Stimulated activated effector memory CD8-positive, alpha-beta T cell treated with anti-CD3 and anti-CD28 coated beads, Interleukin-12 subunit alpha, Interleukin-12 subunit beta, amount 100 ng/mL, for 72 hours (primary cell): ENCODE data around the gene ZNF91.
"Not testable (repeated sequence)": the region's sequence is repeated elsewhere in the genome, so short reads cannot be mapped to it uniquely, and the experiment has no call there.

ENCODE experiments used
- ATAC-seq: fragments of 150-1000 bp; cut with Tn5 transposase; 2 replicates; pipeline ENCODE4 v1.10.0; 2021
- DNase-seq, 2 donors: peaks; one replicate each; pipeline ENCODE4 v3.0.0; 2021 to 2022; ENCODE audit warnings: low spot score in 2 of 2
- H3K27ac Mint-ChIP-seq: one replicate; pipeline ENCODE4 v1.8.0; 2022; ENCODE audit warnings: mild to moderate bottlenecking, mixed read lengths
- H3K36me3 Mint-ChIP-seq: one replicate; pipeline ENCODE4 v1.8.0; 2022; ENCODE audit warnings: mild to moderate bottlenecking, mixed read lengths
- H3K4me1 Mint-ChIP-seq: one replicate; pipeline ENCODE4 v1.8.0; 2022; ENCODE audit warnings: mixed read lengths
- H3K4me3 Mint-ChIP-seq: one replicate; pipeline ENCODE4 v1.8.0; 2022; ENCODE audit warnings: mild to moderate bottlenecking, mixed read lengths
- H3K9me3 Mint-ChIP-seq: one replicate; pipeline ENCODE4 v1.8.0; 2022; ENCODE audit warnings: mixed read lengths

The ZNF91 gene

GRCh38 chr19:23315286-23315685 lies 80.0 kb downstream of the ZNF91 start:
- H3K4me3 Mint-ChIP-seq, result no peak overlapping the region
- H3K9me3 Mint-ChIP-seq, result no peaks in the 10 kb centered on the region
- no peak overlapping the region for H3K27ac Mint-ChIP-seq
- ATAC-seq (no peak), DNase-seq (peak in 1 of 2 donors; percentile 6)
- H3K36me3 Mint-ChIP-seq, result no peaks in the 10 kb centered on the region
- no peaks in the 10 kb centered on the region for H3K4me1 Mint-ChIP-seq

GRCh38 chr19:23314505-23315251 lies 80.6 kb downstream of the ZNF91 start:
- no peaks in the 10 kb centered on the region for H3K9me3 Mint-ChIP-seq
- no peaks in the 10 kb centered on the region for H3K36me3 Mint-ChIP-seq
- no peak overlapping the region for H3K4me3 Mint-ChIP-seq
- DNase-seq (no peak), ATAC-seq (no peak)
- H3K4me1 Mint-ChIP-seq, result no peaks in the 10 kb centered on the region
- no peak overlapping the region for H3K27ac Mint-ChIP-seq

- no peak for ATAC-seq
- no peaks in the 10 kb centered on the region for H3K9me3 Mint-ChIP-seq
- DNase-seq, result peak in 1 of 2 donors; percentile 8
- no peaks in the 10 kb centered on the region for H3K36me3 Mint-ChIP-seq
- H3K4me3 Mint-ChIP-seq, result no peak overlapping the region
- no peak overlapping the region for H3K27ac Mint-ChIP-seq
- H3K4me1 Mint-ChIP-seq, result no peaks in the 10 kb centered on the region
Measured at GRCh38 chr19:23313196-23313595, 82.1 kb downstream of the ZNF91 start.

- no peaks in the 10 kb centered on the region for H3K36me3 Mint-ChIP-seq
- ATAC-seq, result no peak
- no peak overlapping the region for H3K4me3 Mint-ChIP-seq
- H3K4me1 Mint-ChIP-seq, result no peaks in the 10 kb centered on the region
- no peak overlapping the region for H3K27ac Mint-ChIP-seq
- no peaks in the 10 kb centered on the region for H3K9me3 Mint-ChIP-seq
- DNase-seq, result no peak
Measured at GRCh38 chr19:23312515-23312914, 82.8 kb downstream of the ZNF91 start.

DNA sequence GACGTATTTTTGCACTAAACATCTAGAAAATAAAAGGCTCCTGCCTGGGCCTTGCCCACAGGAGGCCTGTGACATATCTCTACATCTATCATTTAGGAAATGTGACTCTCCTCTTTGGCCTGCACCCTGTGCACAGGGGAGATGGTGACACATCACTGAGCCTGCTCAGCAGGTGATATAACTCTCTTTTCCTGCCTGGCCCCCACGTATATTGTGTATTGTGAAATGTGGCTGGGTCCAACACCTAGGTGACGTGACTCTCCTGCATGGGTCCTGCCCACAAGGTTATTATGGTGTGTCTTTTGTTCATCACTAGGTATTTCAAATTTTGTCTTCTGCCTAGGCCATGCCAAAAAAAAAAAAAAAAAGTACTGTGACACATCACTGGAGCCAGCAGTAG lies 83.7 kb downstream of the ZNF91 start:
- no peaks in the 10 kb centered on the region for H3K36me3 Mint-ChIP-seq
- no peaks in the 10 kb centered on the region for H3K9me3 Mint-ChIP-seq
- no peak overlapping the region for H3K27ac Mint-ChIP-seq
- no peaks in the 10 kb centered on the region for H3K4me1 Mint-ChIP-seq
- H3K4me3 Mint-ChIP-seq, result no peak overlapping the region
- DNase-seq (no peak), ATAC-seq (no peak)

DNA sequence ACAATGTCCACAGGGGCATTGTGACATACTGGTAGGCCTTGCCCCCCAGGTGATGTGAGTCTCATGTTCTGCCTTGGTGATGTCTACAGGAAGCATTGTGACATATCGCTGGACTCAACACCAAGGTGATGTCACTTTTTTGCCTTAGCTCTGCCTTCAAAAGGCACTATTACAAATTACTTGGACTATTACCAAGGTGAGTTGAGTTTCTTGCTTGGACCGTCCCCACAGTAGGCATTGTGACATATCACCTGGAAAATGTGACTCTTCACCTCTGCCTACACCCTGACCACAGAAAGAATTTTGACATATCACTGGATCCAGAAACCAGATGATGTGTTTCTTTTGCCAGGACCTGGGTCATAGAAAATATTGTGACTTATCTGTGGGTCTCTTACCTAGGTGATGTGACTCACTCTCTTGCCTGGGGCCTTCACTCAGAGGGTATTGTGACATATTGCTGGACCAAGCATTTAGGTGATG lies 84.5 kb downstream of the ZNF91 start:
- Mint-ChIP-seq H3K36me3 (no peaks in the 10 kb centered on the region), H3K9me3 (no peaks in the 10 kb centered on the region)
- ATAC-seq, result peak; percentile 29

GRCh38 chr19:23309926-23310325 lies 85.3 kb downstream of the ZNF91 start:
- Mint-ChIP-seq H3K4me3 (no peak overlapping the region), H3K4me1 (no peaks in the 10 kb centered on the region), H3K36me3 (no peaks in the 10 kb centered on the region), H3K9me3 (no peaks in the 10 kb centered on the region), H3K27ac (no peak overlapping the region)
- ATAC-seq (no peak), DNase-seq (no peak)

More for the DNA sequence above, 84.5 kb downstream of the ZNF91 start:
- Mint-ChIP-seq H3K4me1 (no peaks in the 10 kb centered on the region), H3K27ac (no peak overlapping the region), H3K4me3 (no peak overlapping the region)
- no peak for DNase-seq

DNA sequence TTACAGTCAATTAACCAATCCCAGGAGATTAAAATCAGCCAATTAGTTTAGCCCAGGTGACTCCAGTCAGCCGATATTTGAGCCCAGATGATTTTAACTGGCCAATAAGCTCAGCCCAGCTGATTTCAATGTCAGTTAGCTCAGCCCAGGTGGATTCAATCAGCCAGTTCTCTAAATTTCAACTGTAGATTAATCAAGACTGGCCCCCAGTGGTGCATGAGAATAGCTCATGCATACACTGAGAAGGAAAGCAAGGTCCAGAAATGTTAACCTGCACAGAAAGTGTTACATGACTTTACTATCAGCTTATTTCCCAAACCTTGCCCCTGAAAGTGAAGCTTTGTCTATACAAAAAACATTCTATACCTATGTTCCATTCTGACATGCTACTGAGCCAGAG lies 89.7 kb downstream of the ZNF91 start:
- no peak overlapping the region for H3K27ac Mint-ChIP-seq
- peaks cover 14% of the 10 kb centered on the region for H3K9me3 Mint-ChIP-seq
- H3K4me1 Mint-ChIP-seq, result no peaks in the 10 kb centered on the region
- H3K36me3 Mint-ChIP-seq, result no peaks in the 10 kb centered on the region
- DNase-seq (no peak), ATAC-seq (no peak)
- H3K4me3 Mint-ChIP-seq, result no peak overlapping the region

- Mint-ChIP-seq H3K27ac (no peak overlapping the region), H3K4me1 (no peaks in the 10 kb centered on the region), H3K4me3 (no peak overlapping the region), H3K9me3 (peaks cover 22% of the 10 kb centered on the region), H3K36me3 (no peaks in the 10 kb centered on the region)
- ATAC-seq, result no peak
- DNase-seq, result no peak
Measured at GRCh38 chr19:23304238-23304637, 91.0 kb downstream of the ZNF91 start.

DNA sequence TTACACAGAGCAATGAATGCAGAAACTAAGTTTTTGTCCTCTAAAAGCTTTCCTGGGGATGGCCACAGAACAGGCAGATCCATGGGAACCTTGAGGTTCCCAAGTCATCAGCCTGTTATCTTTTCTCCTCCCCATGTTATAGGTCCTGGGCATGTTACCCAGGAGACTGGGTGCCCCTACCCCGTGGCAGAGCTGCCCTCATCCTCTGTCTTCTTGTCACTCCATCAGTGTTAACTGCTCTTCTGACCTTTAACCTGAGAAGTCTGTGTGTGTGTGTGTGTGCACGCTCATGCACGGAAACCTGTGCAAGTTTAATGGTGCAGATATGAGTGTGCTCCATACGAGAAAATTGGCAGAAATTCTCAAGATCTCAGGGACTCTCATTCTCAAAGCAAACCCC lies 101.1 kb downstream of the ZNF91 start:
- no peaks in the 10 kb centered on the region for H3K4me1 Mint-ChIP-seq
- H3K9me3 Mint-ChIP-seq, result no peaks in the 10 kb centered on the region
- H3K36me3 Mint-ChIP-seq, result no peaks in the 10 kb centered on the region
- no peak for ATAC-seq
- no peak for DNase-seq
- no peak overlapping the region for H3K4me3 Mint-ChIP-seq
- no peak overlapping the region for H3K27ac Mint-ChIP-seq

- H3K4me1 Mint-ChIP-seq, result not testable (repeated sequence)
Measured at GRCh38 chr19:23289966-23290365, 105.3 kb downstream of the ZNF91 start.

More at GRCh38 chr19:23289966-23290365, 105.3 kb downstream of the ZNF91 start:
- not testable (repeated sequence) for H3K4me3 Mint-ChIP-seq, DNase-seq, H3K9me3 Mint-ChIP-seq, H3K36me3 Mint-ChIP-seq, ATAC-seq, H3K27ac Mint-ChIP-seq
